ENCODE data around the gene TUBA3C. TPM values are rescaled to one million over a fixed set of nuclear protein-coding genes. Genes with fewer than 3 reads are reported as not detected.

The TUBA3C gene
- total and polyA plus RNA-seq, 2 experiments from 2014 or later: not detected

- Mint-ChIP-seq H3K9me3 (peaks cover 97% of the 10 kb centered on the region), H3K4me1 (no peaks in the 10 kb centered on the region; the same call in 2 of the 3 replicates), H3K36me3 (ENCODE audit: low read depth) (peaks cover 49% of the 10 kb centered on the region), H3K27me3 (ENCODE audit: insufficient read depth, low read depth, poor library complexity) (peaks cover 10% of the 10 kb centered on the region), H3K4me3 (no peak overlapping the region), H3K27ac (no peak overlapping the region)
- ATAC-seq (no peak), DNase-seq (ENCODE audit: low spot score) (no peak)
- Histone ChIP-seq H3K36me3 (ENCODE audit: insufficient read depth) (no peaks in the 10 kb centered on the region; the same call in 1 of the 2 replicates), H3K79me2 (replicated peaks; ENCODE audit: insufficient read depth) (no peaks in the 10 kb centered on the region), H2AFZ (no peak overlapping the region), H3K4me1 (ENCODE audit: insufficient read depth) (no peaks in the 10 kb centered on the region), H3K4me3 (no peak overlapping the region), H3K27ac (ENCODE audit: low read depth) (no peak overlapping the region), H3K4me2 (no peak overlapping the region), H3F3A (replicated peaks; ENCODE audit: low read depth) (no peaks in the 10 kb centered on the region), H3K9me2 (ENCODE audit: insufficient read depth) (no peaks in the 10 kb centered on the region), H3K27me3 (ENCODE audit: insufficient read depth) (no peaks in the 10 kb centered on the region), H4K20me1 (replicated peaks; ENCODE audit: insufficient read depth) (no peaks in the 10 kb centered on the region)
- TF ChIP-seq STAT1 (IDR thresholded peaks at IDR 0.05; ENCODE audit: unreplicated experiment): no peak
- no peak for TF ChIP-seq ZNF114 (CRISPR knock-in tag; IDR thresholded peaks at IDR 0.05)
Measured at GRCh38 chr13:19150712-19151228, 30.9 kb downstream of the TUBA3C start.

DNA sequence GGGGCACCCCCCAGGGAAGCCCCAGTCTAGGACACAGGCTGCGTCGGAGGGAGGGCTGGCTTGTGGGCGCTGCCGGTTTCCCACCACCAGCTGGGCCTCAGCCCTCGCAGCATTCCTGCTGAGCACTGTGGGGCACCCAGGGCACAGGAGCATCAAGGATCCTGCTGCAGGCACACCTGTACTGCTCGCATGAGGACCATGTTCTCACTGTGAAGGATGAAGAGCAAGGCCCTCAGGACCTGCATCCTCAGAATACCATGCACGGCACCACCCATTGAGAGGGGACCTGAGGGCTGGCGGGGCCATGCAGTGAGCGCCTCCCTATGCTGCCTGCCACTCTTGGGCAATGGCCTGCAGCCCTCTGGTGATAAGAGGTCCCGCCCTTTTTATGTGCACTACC, 31.4 kb downstream of the TUBA3C start:
- Mint-ChIP-seq H3K27me3 (ENCODE audit: insufficient read depth, low read depth, poor library complexity) (peaks cover 10% of the 10 kb centered on the region), H3K9me3 (peaks cover 99% of the 10 kb centered on the region), H3K36me3 (ENCODE audit: low read depth) (peaks cover 49% of the 10 kb centered on the region), H3K27ac (no peak overlapping the region), H3K4me1 (no peaks in the 10 kb centered on the region; the same call in 2 of the 3 replicates), H3K4me3 (no peak overlapping the region)
- Histone ChIP-seq H3K27me3 (ENCODE audit: insufficient read depth) (no peaks in the 10 kb centered on the region), H3K79me2 (replicated peaks; ENCODE audit: insufficient read depth) (no peaks in the 10 kb centered on the region), H3K4me1 (ENCODE audit: insufficient read depth) (no peaks in the 10 kb centered on the region), H3K4me3 (no peak overlapping the region), H4K20me1 (replicated peaks; ENCODE audit: insufficient read depth) (no peaks in the 10 kb centered on the region), H3K27ac (ENCODE audit: low read depth) (no peak overlapping the region), H2AFZ (no peak overlapping the region), H3F3A (replicated peaks; ENCODE audit: low read depth) (no peaks in the 10 kb centered on the region), H3K9me2 (ENCODE audit: insufficient read depth) (no peaks in the 10 kb centered on the region), H3K4me2 (no peak overlapping the region), H3K36me3 (ENCODE audit: insufficient read depth) (no peaks in the 10 kb centered on the region; the same call in 1 of the 2 replicates)
- TF ChIP-seq CREB1 (CRISPR knock-in tag; IDR thresholded peaks at IDR 0.05; ENCODE audit: low read depth) (no peak), ZNF331 (CRISPR knock-in tag; IDR thresholded peaks at IDR 0.05; ENCODE audit: low read depth) (no peak), ZNF462 (CRISPR knock-in tag; IDR thresholded peaks at IDR 0.05) (no peak), EZH2 (IDR thresholded peaks at IDR 0.05; ENCODE audit: low read depth, unreplicated experiment) (no peak), NANOG (IDR thresholded peaks at IDR 0.05; ENCODE audit: borderline replicate concordance) (no peak), ETS1 (IDR thresholded peaks at IDR 0.05) (no peak), JUNB (IDR thresholded peaks at IDR 0.05; ENCODE audit: unreplicated experiment) (no peak), ZNF114 (CRISPR knock-in tag; IDR thresholded peaks at IDR 0.05) (no peak), CTCF (conservative IDR thresholded peaks at IDR 0.05; ENCODE audit: low read depth in 2 of 2) (no peak)
- ATAC-seq: no peak
- no peak for DNase-seq (ENCODE audit: low spot score)
